Stimulated activated CD8-positive, alpha-beta memory T cell treated with anti-CD3 and anti-CD28 coated beads, Interleukin-2, amount 100 ng/mL, for 1 hour (primary cell): ENCODE data around the gene ATP1A4.

ENCODE experiments used
- DNase-seq, 2 donors: peaks; one replicate each; pipeline ENCODE4 v3.0.0-alpha.2; 2020; ENCODE audit warnings: low read depth in 2 of 2

ATP1A4 gene

DNA sequence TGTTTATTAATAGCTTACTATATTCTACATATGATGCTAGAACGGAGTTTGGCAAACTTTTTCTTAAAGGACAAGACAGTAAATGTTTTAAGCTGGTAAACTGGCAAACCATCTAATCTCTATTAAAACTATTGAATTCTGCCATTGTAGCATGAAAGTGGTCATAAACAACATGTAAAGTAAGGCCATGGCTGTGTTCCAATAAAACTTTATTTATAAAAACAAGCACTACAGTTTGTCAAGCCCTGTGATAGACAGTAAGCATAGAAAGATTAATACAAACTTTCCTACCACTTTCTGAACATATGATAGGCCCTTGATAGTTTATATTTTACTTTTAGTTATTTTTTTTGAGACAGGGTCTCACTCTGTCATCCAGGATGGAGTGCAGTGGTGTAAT lies 76.2 kb downstream of the ATP1A4 start:
- DNase-seq: no peak

- no peak for DNase-seq
These were observed 77.0 kb downstream of the ATP1A4 start for GRCh38 chr1:160228431-160228830.

DNA sequence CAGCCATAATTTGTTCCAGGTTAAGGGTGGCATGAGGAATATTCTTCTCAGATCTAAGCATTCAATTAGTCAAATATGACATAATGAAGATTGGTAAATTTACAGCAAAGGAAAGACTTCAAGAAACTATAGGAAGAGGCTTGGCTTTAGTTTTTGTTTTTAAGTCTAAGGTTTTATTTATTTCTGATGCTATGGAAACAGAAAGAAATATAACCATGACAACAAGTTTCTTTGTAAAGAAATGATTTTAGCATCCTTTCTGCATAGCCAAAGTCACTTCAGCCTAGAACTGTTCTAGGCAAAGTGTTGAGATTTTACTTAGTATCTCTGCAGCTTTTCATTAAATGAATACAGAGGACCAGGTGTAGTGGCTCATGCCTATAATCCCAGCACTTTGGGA lies 81.5 kb downstream of the ATP1A4 start:
- no peak for DNase-seq
